PFSK-1 (cell line): ENCODE data around the gene ARMC12.

Experiments
- FOXP2 ChIP-seq: optimal IDR thresholded peaks from 2 replicates; pipeline ENCODE3; 2011; ENCODE audit warnings: borderline replicate concordance, control low read depth, inconsistent platforms; ENCODE audit not compliant: insufficient read depth; ENCODE audit errors: extremely low read length, extremely low read depth
- POLR2AphosphoS5 ChIP-seq: IDR thresholded peaks from 2 replicates; pipeline ENCODE4 v1.6.1; 2012; ENCODE audit warnings: low read depth, mild to moderate bottlenecking, control low read depth, low read length, moderate library complexity
- SIN3A ChIP-seq: IDR thresholded peaks from 2 replicates; pipeline ENCODE4 v1.6.1; 2012; ENCODE audit warnings: mild to moderate bottlenecking, low read length, moderate library complexity, borderline replicate concordance; ENCODE audit not compliant: insufficient read depth
- TAF1 ChIP-seq: IDR thresholded peaks from 2 replicates; pipeline ENCODE4 v1.6.1; 2012; ENCODE audit warnings: low read length, control low read depth, borderline replicate concordance; ENCODE audit not compliant: insufficient read depth
- TF ChIP-seq, protein P1 (sequence below), 2 experiments: IDR thresholded peaks; 2 replicates each; pipeline versions ENCODE4 v1.6.1 to v1.8.0; 2011 to 2012; ENCODE audit warnings: low read depth in 2 of 2, low read length in 2 of 2, control low read depth in 1 of 2, inconsistent platforms in 1 of 2, mild to moderate bottlenecking in 1 of 2, moderate library complexity in 1 of 2; ENCODE audit not compliant: insufficient read depth in 1 of 2

Gene ARMC12

GRCh38 chr6:35746516-35746915 lies 9.7 kb downstream of the ARMC12 start:
- TF ChIP-seq FOXP2 = no peak
- no peak for TF ChIP-seq POLR2AphosphoS5
- no peak for TF ChIP-seq SIN3A
- no peak for TF ChIP-seq TAF1
- TF ChIP-seq, protein P1, sequence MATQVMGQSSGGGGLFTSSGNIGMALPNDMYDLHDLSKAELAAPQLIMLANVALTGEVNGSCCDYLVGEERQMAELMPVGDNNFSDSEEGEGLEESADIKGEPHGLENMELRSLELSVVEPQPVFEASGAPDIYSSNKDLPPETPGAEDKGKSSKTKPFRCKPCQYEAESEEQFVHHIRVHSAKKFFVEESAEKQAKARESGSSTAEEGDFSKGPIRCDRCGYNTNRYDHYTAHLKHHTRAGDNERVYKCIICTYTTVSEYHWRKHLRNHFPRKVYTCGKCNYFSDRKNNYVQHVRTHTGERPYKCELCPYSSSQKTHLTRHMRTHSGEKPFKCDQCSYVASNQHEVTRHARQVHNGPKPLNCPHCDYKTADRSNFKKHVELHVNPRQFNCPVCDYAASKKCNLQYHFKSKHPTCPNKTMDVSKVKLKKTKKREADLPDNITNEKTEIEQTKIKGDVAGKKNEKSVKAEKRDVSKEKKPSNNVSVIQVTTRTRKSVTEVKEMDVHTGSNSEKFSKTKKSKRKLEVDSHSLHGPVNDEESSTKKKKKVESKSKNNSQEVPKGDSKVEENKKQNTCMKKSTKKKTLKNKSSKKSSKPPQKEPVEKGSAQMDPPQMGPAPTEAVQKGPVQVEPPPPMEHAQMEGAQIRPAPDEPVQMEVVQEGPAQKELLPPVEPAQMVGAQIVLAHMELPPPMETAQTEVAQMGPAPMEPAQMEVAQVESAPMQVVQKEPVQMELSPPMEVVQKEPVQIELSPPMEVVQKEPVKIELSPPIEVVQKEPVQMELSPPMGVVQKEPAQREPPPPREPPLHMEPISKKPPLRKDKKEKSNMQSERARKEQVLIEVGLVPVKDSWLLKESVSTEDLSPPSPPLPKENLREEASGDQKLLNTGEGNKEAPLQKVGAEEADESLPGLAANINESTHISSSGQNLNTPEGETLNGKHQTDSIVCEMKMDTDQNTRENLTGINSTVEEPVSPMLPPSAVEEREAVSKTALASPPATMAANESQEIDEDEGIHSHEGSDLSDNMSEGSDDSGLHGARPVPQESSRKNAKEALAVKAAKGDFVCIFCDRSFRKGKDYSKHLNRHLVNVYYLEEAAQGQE (IDR thresholded peaks at IDR 0.05; ENCODE audit: insufficient read depth in 1 of 2, low read depth in 2 of 2, low read length in 2 of 2) = no peak

DNA sequence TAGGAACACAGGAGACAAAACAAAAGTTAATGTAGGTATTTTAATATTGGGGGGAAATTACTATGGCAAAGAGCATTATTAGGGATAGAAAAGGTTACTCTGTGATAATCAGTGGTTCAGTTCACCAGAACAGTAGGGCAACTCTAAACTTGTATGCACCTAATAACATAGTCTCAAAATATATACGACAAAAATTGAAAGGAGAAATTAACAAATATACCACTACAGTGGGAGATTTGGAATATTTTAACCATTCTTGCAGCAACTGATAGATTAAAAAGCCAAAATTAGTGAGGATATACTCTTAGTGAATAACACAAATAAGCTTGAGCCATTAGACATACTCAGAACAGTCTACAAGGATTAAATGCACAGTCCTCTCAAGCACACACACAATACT lies 11.0 kb downstream of the ARMC12 start:
- TF ChIP-seq, protein P1 (IDR thresholded peaks at IDR 0.05; ENCODE audit: insufficient read depth in 1 of 2, low read depth in 2 of 2, low read length in 2 of 2) = no peak
- TF ChIP-seq POLR2AphosphoS5 (no peak), FOXP2 (no peak), SIN3A (no peak), TAF1 (no peak)

DNA sequence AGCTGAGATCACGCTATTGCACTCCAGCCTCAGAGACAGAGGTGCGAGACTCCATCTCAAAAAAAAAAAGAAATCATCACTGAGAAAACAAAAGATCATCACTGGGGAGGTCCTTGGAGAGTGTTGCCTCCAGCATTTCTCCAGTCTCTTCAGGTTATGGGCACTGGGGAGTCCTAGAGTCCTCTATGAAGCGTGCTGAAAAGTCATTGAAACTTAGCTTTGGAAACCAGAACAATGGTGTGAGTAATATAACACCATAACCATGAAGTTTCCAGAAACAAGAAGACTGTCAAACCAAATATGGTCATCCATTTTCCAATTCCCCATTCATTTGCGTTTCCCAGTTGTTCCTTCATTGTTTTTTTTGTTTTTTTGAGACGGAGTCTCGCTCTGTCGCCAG lies 13.7 kb downstream of the ARMC12 start:
- TF ChIP-seq FOXP2 (no peak), SIN3A (no peak), TAF1 (no peak), POLR2AphosphoS5 (no peak)
- TF ChIP-seq, protein P1 (IDR thresholded peaks at IDR 0.05; ENCODE audit: insufficient read depth in 1 of 2, low read depth in 2 of 2, low read length in 2 of 2) = no peak

GRCh38 chr6:35751594-35751993 lies 14.8 kb downstream of the ARMC12 start:
- TF ChIP-seq TAF1 = no peak
- no peak for TF ChIP-seq POLR2AphosphoS5
- TF ChIP-seq SIN3A = no peak
- TF ChIP-seq FOXP2 = no peak
- TF ChIP-seq, protein P1 (IDR thresholded peaks at IDR 0.05; ENCODE audit: insufficient read depth in 1 of 2, low read depth in 2 of 2, low read length in 2 of 2) = no peak

- TF ChIP-seq TAF1 (no peak), FOXP2 (no peak), POLR2AphosphoS5 (no peak), SIN3A (no peak)
- TF ChIP-seq, protein P1 (IDR thresholded peaks at IDR 0.05; ENCODE audit: insufficient read depth in 1 of 2, low read depth in 2 of 2, low read length in 2 of 2) = no peak
Observed at GRCh38 chr6:35752330-35752729, 15.5 kb downstream of the ARMC12 start.
